Fibroblast of lung (primary cell): ENCODE data around the gene ZC3H7B.

ENCODE experiments used
- EZH2 ChIP-seq: IDR thresholded peaks from 2 replicates; pipeline ENCODE4 v1.5.1; 2012; ENCODE audit warnings: low read length, control low read depth, mild to moderate bottlenecking; ENCODE audit errors: missing control alignments
- TF ChIP-seq, protein P1 (sequence below), 2 donors: IDR thresholded peaks in 1 of 2; conservative IDR thresholded peaks in 1 of 2; 1 replicate in 1 of 2; 2 replicates in 1 of 2; pipeline ENCODE4 v1.5.1; 2011 to 2012; ENCODE audit warnings: low read length in 2 of 2, control low read depth in 1 of 2, inconsistent platforms in 1 of 2, low read depth in 1 of 2, mild to moderate bottlenecking in 1 of 2

DNA sequence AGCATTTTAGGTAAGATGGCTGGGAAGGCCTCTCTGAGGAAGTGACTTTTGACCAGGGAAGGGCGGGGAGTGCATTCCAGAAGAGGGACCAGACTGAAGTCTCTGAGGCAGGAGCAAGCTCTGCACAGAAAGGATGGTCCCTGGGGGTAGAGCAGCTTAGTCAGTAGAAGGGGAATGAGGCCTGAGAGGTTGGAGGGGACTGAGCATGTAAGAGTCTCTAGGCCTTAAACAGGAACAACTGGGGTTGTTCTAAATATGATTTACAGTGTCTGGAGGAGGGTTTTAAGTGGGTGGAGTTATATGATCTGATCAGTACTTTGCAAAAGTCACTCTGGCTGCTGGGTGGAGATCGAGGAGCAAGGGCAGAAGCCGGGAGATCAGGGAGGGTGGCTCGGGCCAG lies 48.8 kb downstream of the ZC3H7B start:
- TF ChIP-seq, protein P1, sequence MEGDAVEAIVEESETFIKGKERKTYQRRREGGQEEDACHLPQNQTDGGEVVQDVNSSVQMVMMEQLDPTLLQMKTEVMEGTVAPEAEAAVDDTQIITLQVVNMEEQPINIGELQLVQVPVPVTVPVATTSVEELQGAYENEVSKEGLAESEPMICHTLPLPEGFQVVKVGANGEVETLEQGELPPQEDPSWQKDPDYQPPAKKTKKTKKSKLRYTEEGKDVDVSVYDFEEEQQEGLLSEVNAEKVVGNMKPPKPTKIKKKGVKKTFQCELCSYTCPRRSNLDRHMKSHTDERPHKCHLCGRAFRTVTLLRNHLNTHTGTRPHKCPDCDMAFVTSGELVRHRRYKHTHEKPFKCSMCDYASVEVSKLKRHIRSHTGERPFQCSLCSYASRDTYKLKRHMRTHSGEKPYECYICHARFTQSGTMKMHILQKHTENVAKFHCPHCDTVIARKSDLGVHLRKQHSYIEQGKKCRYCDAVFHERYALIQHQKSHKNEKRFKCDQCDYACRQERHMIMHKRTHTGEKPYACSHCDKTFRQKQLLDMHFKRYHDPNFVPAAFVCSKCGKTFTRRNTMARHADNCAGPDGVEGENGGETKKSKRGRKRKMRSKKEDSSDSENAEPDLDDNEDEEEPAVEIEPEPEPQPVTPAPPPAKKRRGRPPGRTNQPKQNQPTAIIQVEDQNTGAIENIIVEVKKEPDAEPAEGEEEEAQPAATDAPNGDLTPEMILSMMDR (conservative IDR thresholded peaks at IDR 0.05 in 1 of 2, IDR thresholded peaks at IDR 0.05 in 1 of 2; ENCODE audit: low read depth in 1 of 2, low read length in 2 of 2): no peak
- TF ChIP-seq EZH2: no peak
